Measurements from ENCODE around the gene HGFAC.

- TF ChIP-seq CTCF (IDR thresholded peaks at IDR 0.05; ENCODE audit: low read depth, low read length) (no peak), EZH2phosphoT487 (IDR thresholded peaks at IDR 0.05; ENCODE audit: low read depth) (no peak)
Measured at GRCh38 chr4:3462321-3462789, 20.6 kb downstream of the HGFAC start.
